ENCODE measurements around the gene CCDC24.

- TF ChIP-seq CTCF (IDR thresholded peaks at IDR 0.05; ENCODE audit: low read depth, low read length, missing input control) (no peak), ATF3 (IDR thresholded peaks at IDR 0.05) (no peak), JUND (IDR thresholded peaks at IDR 0.05) (no peak), REST (IDR thresholded peaks at IDR 0.05) (no peak), ZBTB33 (IDR thresholded peaks at IDR 0.05) (no peak), GABPA (IDR thresholded peaks at IDR 0.05 in 1 of 2, conservative IDR thresholded peaks at IDR 0.05 in 1 of 2) (no peak), MAX (IDR thresholded peaks at IDR 0.05) (no peak), NR2F2 (IDR thresholded peaks at IDR 0.05) (no peak)
These were observed 29.1 kb downstream of the CCDC24 start for GRCh38 chr1:44020464-44020863.
